Effector CD4-positive, alpha-beta T cell (primary cell): Measurements from ENCODE around the gene HDAC9.

Source experiments
- DNase-seq: peaks from one replicate; pipeline ENCODE4 v3.0.0-alpha.2; 2020

Gene HDAC9

GRCh38 chr7:18526368-18526878 lies 30.9 kb downstream of the HDAC9 start:
- no peak for DNase-seq

GRCh38 chr7:18529239-18529638 lies 33.7 kb downstream of the HDAC9 start:
- no peak for DNase-seq

DNA sequence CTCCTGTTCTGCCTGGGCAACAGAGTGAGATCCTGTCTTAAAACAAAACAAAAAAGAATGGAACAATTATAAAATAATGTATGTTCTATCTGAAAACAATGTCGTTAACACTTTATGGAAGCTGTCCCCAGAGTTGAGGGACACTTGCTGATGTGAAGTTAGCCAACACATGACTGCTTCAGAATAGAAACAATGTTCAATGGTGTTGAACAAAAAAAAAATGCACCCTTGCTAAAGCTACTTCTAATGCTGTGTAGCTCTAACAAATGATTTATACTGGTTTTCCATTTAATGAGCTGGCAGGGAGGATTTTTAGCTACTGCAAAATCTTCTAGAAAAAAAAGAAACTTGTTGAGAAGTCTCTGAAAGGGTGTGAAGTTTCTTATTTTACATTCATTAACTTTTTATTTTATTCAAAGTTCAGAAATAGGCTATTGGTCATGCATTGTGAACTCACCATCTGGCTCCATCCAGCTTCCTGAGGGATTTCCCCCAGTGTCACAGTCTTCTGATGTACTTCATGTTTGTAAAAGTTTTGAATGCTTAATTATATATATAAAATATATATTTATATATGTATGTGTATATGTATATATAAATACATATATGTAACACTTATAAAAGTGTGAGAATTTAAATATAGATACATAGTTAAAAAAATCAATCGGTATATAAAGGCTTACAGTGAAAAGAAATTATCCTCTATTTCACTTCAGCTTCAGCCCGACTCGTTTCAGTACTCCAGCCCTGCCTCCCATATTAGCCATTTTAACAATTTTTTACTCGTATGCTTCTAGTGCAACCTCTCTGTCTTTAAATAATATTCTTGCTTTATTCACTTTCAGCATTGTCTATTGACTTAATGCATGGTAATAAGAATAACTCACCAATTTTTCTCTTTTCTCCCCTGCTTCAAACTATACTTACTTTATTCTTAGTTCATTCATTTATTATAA lies 35.0 kb downstream of the HDAC9 start:
- DNase-seq: no peak

DNA sequence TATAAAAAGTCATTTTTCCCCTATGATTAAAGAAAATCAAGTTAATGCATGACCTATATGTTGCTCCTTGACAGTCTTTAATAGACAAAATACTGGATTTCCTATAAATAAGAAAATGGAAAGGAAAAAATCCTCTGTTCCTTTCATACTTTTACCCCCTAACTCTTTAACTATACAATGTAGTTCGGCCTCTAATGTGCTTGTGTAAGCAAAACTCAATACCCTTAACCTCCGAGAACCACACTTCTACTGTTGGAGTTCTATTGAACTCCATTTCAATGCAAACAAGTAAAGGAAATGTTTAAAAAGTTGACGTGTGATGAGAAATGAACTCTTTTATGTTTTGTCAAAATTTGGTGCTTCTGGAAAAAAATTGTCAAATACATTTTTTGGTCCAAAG lies 36.0 kb downstream of the HDAC9 start:
- DNase-seq: no peak

DNA sequence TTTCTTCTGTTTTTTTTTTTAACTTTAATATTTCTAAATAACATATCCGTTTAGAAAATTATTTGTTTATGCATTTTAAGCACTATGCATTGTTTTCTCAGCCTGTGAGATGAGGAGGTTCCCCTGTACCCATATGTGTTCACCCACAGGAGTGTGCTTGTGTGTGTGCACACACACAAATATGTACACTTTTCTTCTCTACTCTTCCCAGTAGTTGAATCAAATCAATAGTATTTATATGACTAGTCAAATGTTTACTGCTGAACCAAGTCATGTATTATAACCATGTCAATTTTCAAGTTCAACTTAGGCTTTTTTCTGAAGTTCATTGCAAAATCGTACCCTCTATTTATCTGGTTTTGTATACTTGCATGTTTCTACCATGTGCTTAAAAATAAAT lies 37.3 kb downstream of the HDAC9 start:
- no peak for DNase-seq

DNA sequence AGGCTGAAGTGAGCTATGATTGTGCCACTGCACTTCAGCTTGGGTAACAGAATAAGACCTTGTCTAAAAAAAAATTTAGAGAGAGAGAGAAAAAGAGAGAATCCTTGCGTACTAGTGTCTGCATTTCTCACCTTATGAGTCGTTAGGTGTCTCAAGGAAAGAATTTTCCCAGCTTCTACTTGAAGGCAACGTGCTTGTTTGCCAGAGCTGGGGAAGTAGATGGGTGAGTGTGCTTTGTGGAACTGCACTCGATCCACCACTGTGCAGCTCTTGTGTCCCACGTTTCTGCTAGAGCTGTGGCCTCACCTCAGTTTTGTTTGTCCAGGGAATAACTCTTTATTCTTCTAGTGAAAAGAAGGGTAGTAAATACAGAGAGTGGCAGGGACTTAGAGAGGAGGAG lies 38.9 kb downstream of the HDAC9 start:
- DNase-seq: no peak

- no peak for DNase-seq
Observed at GRCh38 chr7:18535810-18536415, 40.4 kb downstream of the HDAC9 start.

DNA sequence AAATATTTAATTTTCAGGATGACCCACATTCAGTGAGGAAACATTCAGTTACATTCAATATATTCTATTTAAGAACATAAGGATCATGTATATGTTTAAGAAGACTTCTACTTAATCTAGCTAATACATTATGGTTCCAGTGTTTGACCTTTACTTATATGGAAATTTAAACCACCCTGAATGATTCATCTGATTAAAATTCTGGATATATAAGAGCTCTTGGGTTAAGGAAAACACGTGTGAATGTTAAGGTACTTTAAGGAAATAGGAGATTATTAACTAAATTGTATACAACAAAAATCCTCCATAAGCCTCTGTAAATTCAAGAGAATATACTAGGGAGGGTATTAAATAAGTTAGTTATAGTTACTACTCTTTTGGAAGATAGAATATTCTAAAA lies 40.9 kb downstream of the HDAC9 start:
- no peak for DNase-seq

DNA sequence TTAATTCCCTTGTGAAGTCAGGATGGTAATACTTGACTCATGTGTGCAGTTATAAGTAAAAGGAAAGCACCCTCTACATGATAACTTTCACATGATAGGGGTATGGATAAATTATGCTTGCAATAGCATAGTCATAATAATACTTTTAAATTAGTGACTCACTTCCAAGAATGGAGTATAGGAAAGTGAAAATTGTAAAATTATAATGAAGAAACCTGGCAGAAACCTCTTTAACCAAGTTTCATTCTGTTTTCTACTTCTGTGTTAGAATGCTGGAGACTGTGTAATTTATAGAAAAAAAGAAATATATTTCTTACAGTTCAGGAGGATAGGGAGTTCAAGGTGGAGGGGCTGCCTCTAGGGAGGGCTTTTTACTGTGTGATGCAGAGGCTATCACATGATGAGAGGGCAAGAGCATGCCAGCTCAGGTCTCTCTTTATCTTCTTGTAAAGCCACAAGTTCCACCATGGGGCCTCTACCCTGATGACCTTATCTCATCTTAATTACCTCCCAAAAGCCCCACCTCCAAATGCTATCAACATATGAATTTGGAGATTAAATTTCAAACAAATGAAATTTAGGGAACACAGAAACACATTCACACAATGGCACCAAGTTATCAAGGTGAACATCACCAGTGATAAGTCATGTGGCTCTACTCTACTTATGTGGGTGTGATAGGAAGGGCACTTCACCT lies 43.2 kb downstream of the HDAC9 start:
- no peak for DNase-seq

GRCh38 chr7:18540396-18540795 lies 44.8 kb downstream of the HDAC9 start:
- no peak for DNase-seq

- no peak for DNase-seq
Observed at GRCh38 chr7:18541181-18541870, 45.8 kb downstream of the HDAC9 start.

GRCh38 chr7:18541871-18542212 lies 46.3 kb downstream of the HDAC9 start:
- DNase-seq: no peak

DNA sequence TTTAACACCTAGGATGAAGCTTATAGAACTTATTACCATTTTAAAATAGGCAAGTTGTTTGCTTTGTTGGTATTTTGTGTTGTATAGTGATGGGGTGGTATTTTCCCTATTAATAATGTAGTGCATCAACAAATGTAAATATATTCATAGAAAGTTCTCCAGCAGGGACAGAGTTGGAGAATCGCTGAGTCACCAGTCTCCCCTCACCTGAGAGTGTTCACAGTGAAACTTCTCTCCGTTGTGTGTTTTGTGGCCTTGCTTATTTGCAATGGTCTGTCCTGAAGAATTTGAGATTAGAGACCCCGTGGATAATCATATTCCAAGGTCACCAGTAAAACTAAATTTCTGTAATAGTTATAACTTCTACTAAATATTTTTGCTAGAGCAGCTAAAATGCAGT lies 51.0 kb downstream of the HDAC9 start:
- no peak for DNase-seq

DNA sequence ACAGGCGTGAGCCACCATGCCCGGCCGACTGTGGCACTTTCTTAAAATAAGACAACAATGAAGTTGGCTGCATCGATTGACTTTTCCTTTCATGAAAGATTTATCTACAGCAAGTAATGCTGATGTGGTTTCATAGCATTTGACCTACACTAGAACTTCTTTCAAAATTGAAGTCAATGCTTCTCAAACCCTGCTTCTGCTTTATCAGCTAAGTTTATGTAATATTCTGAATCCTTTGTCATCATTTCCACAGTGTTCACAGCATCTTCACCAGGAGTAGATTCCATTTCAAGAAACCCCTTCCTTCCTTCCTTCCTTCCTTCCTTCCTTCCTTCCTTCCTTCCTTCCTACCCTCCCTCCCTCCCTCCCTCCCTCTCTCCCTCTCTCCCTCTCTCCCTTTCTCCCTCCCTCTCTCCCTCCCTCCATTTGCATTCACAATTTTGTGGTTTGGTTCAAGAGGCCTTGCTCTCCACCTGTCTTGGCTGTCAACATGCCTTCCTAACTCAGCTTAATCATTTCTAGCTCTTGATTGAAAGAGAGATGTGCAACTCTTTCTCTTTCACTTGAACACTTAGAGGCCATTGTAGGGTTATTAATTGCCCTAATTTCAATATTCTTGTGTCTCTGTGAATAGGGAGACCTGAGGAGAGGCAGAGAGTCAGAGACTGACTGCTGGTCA lies 52.1 kb downstream of the HDAC9 start:
- DNase-seq: no peak

DNA sequence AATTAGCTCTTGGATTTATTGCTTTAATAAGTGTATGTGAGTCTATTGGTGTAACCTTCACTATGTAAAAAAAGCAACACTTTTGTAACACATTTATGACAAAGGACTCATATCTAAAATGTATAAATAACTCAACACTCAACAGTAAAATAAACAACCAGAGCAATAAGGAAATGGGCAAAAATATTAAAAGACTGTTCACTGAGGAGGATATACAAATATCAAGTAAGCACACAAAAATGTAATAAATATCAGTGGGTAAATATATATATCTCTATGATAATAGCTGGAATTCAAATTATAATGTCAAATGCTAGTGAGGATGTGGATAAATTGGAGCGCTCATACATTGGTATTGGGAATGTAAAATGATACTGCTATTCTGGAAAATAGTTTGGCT lies 53.0 kb downstream of the HDAC9 start:
- no peak for DNase-seq

DNA sequence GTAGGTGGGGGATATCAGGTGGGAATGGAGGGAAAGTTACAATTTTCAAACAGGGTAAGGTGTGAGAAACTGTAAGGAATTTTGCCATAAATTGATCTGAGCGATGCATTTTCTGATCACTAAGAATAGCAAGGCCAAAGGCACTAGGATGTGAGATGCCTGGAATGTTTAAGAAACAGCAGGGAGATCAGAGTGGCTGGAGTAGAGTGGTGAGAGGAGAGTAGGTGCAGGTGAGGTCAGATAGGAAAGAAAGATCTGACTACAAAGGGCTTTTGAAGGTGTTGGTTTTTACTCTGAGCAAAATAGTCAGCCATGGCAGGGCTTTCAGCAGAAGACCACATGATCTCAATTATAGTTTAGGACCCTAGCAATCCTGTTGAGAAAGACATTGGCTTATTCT lies 55.0 kb downstream of the HDAC9 start:
- DNase-seq: no peak

DNA sequence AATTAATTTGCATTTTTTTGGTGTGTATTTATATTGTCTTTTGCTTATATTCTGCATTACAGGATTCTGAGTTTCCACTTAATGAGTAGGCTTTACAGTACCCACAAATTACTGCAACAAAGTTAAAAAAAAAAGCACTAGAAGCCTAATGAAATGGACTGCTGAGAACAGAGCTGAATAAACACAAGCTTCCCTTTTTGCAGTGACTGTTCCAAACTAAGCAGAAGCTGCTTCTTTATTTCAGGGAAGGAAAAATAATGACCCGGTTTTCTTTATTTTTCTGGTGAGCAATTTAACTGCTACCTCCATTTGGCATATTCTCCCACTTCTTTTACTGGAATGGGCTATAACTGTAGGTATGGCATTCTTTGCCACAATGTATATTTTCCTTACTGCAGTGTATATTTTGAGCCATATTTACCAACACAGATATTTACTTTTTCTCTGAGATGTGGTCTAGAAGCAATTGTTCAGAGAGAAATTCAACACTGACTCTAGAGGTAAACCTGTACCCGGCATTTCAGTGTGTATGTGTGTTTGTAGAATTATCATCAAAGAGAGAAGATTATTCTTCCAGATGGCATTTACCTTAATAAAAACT lies 56.9 kb downstream of the HDAC9 start:
- DNase-seq: no peak

GRCh38 chr7:18552943-18553604 lies 57.5 kb downstream of the HDAC9 start:
- no peak for DNase-seq

- no peak for DNase-seq
Observed at GRCh38 chr7:18553605-18554003, 58.1 kb downstream of the HDAC9 start.

DNA sequence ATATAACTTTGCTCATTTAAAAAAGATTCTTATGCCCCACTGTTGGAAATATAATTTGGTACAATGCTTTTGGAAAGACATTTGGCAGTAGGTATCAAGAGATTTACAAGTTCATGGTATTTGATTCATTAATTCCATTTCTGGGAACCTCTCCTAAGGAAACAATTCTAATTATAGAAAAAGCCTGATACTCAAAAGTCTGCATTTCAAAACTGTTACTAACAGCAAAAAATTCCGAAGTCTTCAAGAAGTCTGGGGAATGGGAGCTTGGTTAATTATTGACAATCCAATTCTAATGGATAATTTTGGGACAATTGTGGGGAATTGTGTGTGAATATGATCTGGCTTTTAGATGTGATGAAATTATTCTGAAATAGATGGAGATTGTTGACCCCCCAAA lies 59.6 kb downstream of the HDAC9 start:
- DNase-seq: no peak

- no peak for DNase-seq
Observed at GRCh38 chr7:18555968-18556367, 60.4 kb downstream of the HDAC9 start.
